Ovary (tissue), 10 donors: Measurements from ENCODE around the gene CD1E. TPM values are rescaled to one million over a fixed set of nuclear protein-coding genes. Genes with fewer than 3 reads are reported as not detected.

Experiments used
- DNase-seq, 5 donors: peaks; one replicate each; pipeline ENCODE4 v3.0.0-alpha.2; 2019 to 2020
- H3K27ac ChIP-seq, 2 donors: fragments of 200-600 bp; one replicate each; pipeline versions ENCODE4 v1.5.1 to v1.8.0; 2019 to 2022
- H3K27me3 ChIP-seq: fragments of 200-600 bp; one replicate; pipeline ENCODE4 v1.8.0; 2022
- H3K36me3 ChIP-seq: fragments of 200-600 bp; sonication (generic); one replicate; pipeline ENCODE4 v1.5.1; 2019
- H3K4me1 ChIP-seq: one replicate; pipeline ENCODE4 v1.8.1; 2013; ENCODE audit warnings: mild to moderate bottlenecking, moderate library complexity; ENCODE audit not compliant: insufficient read depth
- H3K4me3 ChIP-seq: fragments of 200-600 bp; sonication (generic); one replicate; pipeline ENCODE4 v1.5.1; 2017
- H3K9me3 ChIP-seq, 2 donors: fragments of 200-600 bp in 1 of 2; sonication (generic) in 1 of 2; one replicate each; pipeline versions ENCODE4 v1.5.1 to v1.8.1; 2013 to 2019; ENCODE audit warnings: mild to moderate bottlenecking in 1 of 2, moderate library complexity in 1 of 2
- CTCF ChIP-seq, 3 donors: fragments of 450-650 bp in 2 of 3; fragments of 200-600 bp in 1 of 3; IDR thresholded peaks; one replicate each; pipeline versions ENCODE4 v1.5.1 to v1.8.0; 2016 to 2022; ENCODE audit warnings: antibody characterized with exemption in 3 of 3, mild to moderate bottlenecking in 1 of 3
- EP300 ChIP-seq: sonication (generic); formaldehyde crosslinking; IDR thresholded peaks from one replicate; pipeline ENCODE4 v1.6.1; 2017; ENCODE audit warnings: antibody characterized with exemption
- POLR2A ChIP-seq: fragments of 450-650 bp; IDR thresholded peaks from one replicate; pipeline ENCODE4 v1.6.1; 2017; ENCODE audit warnings: antibody characterized with exemption, mild to moderate bottlenecking, moderate library complexity
- WGBS, 3 donors: extraction: QIAGEN DNeasy Blood & Tissue Kit in 1 of 3; methylation state at CpG; one replicate each; pipeline versions ENCODE4 v1.1.5 to v1.1.7; 2013 to 2017; 5-methylcytosine and 5-hydroxymethylcytosine counted together
- intact Hi-C, 4 donors: fragments of 100-400 bp; cut with DNase I; formaldehyde crosslinking; loops; one replicate each; pipeline versions ENCODE4 v1.11.0 to v1.15.1; 2022 to 2023
- long read RNA-seq, 3 donors: library from polyadenylated mRNA in 2 of 3; unstranded in 2 of 3; transcript quantifications; one replicate each; pipeline ENCODE4 v2.0.0 and lab custom pipeline, GENCODE V29; 2021 to 2026
- polyA plus RNA-seq, 2 donors: library from polyadenylated mRNA; stranded (reverse); fragments of 200-250 nt in 1 of 2; fragments of 350-450 nt in 1 of 2; fragmentation: Illumina TruSeq in 1 of 2; extraction: RNeasy Lipid Tissue Mini Kit (QIAGEN cat#74804) in 1 of 2; gene quantifications; one replicate each; pipeline ENCODE4 v1.2.3, GENCODE V29; 2013 to 2014
- total RNA-seq, 7 donors: library from RNA; depleted of rRNA in 2 of 7; stranded (reverse); fragments of >200 nt in 2 of 7; fragmentation: NEBNext Ultra II Directional in 3 of 7; extraction: Animal tissue kit (Norgen Biotek cat#: 25700) in 3 of 7; gene quantifications; one replicate each; pipeline versions ENCODE4 v1.1.0 to v1.2.4, GENCODE V29; 2016 to 2023
- donor health status: DM: no; HTN: no; CAD: no; lungs with moderate emphysema.
- donor health status: DM: no; HTN: no; CAD: no.
- donor health status: Bipolar disorder and iron deficiency.
- donor health status: DM: yes; HTN: yes; CAD: no.
- donor health status: DM: no; HTN: no; CAD: no.
- donor health status: DM: yes; HTN: yes; CAD: no.

The CD1E gene
- total RNA-seq, result under 1 TPM in 1 of 7 donors, not detected in 6; 0.23 TPM
- 1 to 10 TPM in 1 of 2 donors, not detected in 1; 2.5 TPM for polyA plus RNA-seq
- long read RNA-seq, donor 1, result 0 reads
- long read RNA-seq, donor 2, partial matches to known transcripts, result 0 of 1 reads
- long read RNA-seq, donor 2, other reads (novel, unspliced or antisense), result 0 of 1 reads
- long read RNA-seq, donor 3, result 0 reads

- Histone ChIP-seq H3K27me3 (no peaks in the 10 kb centered on the region), H3K27ac (no peak within 1 kb of the TSS)
- no peak for DNase-seq
Observed at GRCh38 chr1:158353303-158354075, at the start of gene CD1E. Gene CD1E (plus strand): TSS chr1:158353894. CDS start chr1:158353989, 95 bp downstream.

GRCh38 chr1:158310623-158311022 is 43.1 kb upstream of the CD1E start:
- 74 to 88% (median 85%) methylated on average over 1 of the region's 1 CpG for WGBS, 3 donors
- Histone ChIP-seq H3K4me1 (no peaks in the 10 kb centered on the region), H3K36me3 (no peaks in the 10 kb centered on the region), H3K4me3 (no peak overlapping the region), H3K27me3 (no peaks in the 10 kb centered on the region), H3K9me3 (no peaks in the 10 kb centered on the region), H3K27ac (no peak overlapping the region)
- no peak for TF ChIP-seq POLR2A
- DNase-seq, result no peak
- intact Hi-C loops, result no loop called here

More at GRCh38 chr1:158353303-158354075, at the start of gene CD1E:
- Histone ChIP-seq H3K4me3 (no peak within 1 kb of the TSS), H3K36me3 (no peaks in the 10 kb centered on the region), H3K9me3 (no peaks in the 10 kb centered on the region), H3K4me1 (no peaks in the 10 kb centered on the region)
- intact Hi-C loops, result no loop called here
- TF ChIP-seq CTCF (IDR thresholded peaks at IDR 0.05) (no peak), EP300 (no peak), POLR2A (no peak)
- WGBS, 3 donors, result 17 to 30% (median 26%) methylated on average over 6 of the region's 6 CpGs

GRCh38 chr1:158311066-158311465 is 42.6 kb upstream of the CD1E start:
- no peak for TF ChIP-seq CTCF (IDR thresholded peaks at IDR 0.05)
- TF ChIP-seq POLR2A, result no peak
- WGBS, 3 donors, result 62 to 81% (median 80%) methylated on average over 2 of the region's 2 CpGs
- H3K27me3 ChIP-seq, result no peaks in the 10 kb centered on the region
- H3K9me3 ChIP-seq, result no peaks in the 10 kb centered on the region
- no peak overlapping the region for H3K4me3 ChIP-seq
- H3K27ac ChIP-seq, result no peak overlapping the region
- no peaks in the 10 kb centered on the region for H3K36me3 ChIP-seq
- intact Hi-C loops, result no loop called here
- DNase-seq, result no peak
- no peaks in the 10 kb centered on the region for H3K4me1 ChIP-seq

GRCh38 chr1:158323866-158324265 is 29.8 kb upstream of the CD1E start:
- no peak for DNase-seq
- Histone ChIP-seq H3K27me3 (no peaks in the 10 kb centered on the region), H3K4me3 (no peak overlapping the region), H3K9me3 (no peaks in the 10 kb centered on the region), H3K36me3 (no peaks in the 10 kb centered on the region), H3K4me1 (no peaks in the 10 kb centered on the region), H3K27ac (no peak overlapping the region)
- 49 to 81% (median 65%) methylated on average over 1 of the region's 1 CpG for WGBS, 3 donors
- no peak for TF ChIP-seq POLR2A
- no peak for TF ChIP-seq EP300
- intact Hi-C loops, result no loop called here

GRCh38 chr1:158324395-158324794 is 29.3 kb upstream of the CD1E start:
- no peaks in the 10 kb centered on the region for H3K9me3 ChIP-seq
- no peaks in the 10 kb centered on the region for H3K27me3 ChIP-seq
- H3K36me3 ChIP-seq, result no peaks in the 10 kb centered on the region
- H3K4me1 ChIP-seq, result no peaks in the 10 kb centered on the region
- TF ChIP-seq POLR2A (no peak), CTCF (IDR thresholded peaks at IDR 0.05) (no peak), EP300 (no peak)
- WGBS, 3 donors, result 84 to 92% (median 86%) methylated on average over 4 of the region's 4 CpGs
- H3K27ac ChIP-seq, result no peak overlapping the region
- no peak for DNase-seq
- no peak overlapping the region for H3K4me3 ChIP-seq
- intact Hi-C loops, result no loop called here
